Neural crest cell (in vitro differentiated cells): ENCODE measurements around the gene CYREN. TPM values are rescaled to one million over a fixed set of nuclear protein-coding genes. Genes with fewer than 3 reads are reported as not detected.
A peak's percentile ranks its signal among the peaks of the same experiment; 100 is the strongest.

ENCODE experiments used
- DNase-seq: peaks from one replicate; pipeline ENCODE4 v3.0.0; 2021; ENCODE audit warnings: low read depth, mixed read lengths, low spot score
- H3K27ac Mint-ChIP-seq: one replicate; pipeline ENCODE4 v1.8.0; 2021; ENCODE audit warnings: mild to moderate bottlenecking, mixed read lengths; ENCODE audit not compliant: unreplicated experiment
- H3K27me3 Mint-ChIP-seq: 2 replicates; pipeline ENCODE4 v1.8.0; 2021; ENCODE audit warnings: low read depth, mild to moderate bottlenecking, mixed read lengths
- H3K36me3 Mint-ChIP-seq: 2 replicates; pipeline ENCODE4 v1.8.0; 2021; ENCODE audit warnings: low read depth, mild to moderate bottlenecking, mixed read lengths
- H3K4me1 Mint-ChIP-seq: 2 replicates; pipeline ENCODE4 v1.8.0; 2021; ENCODE audit warnings: mixed read lengths
- H3K4me3 Mint-ChIP-seq: one replicate; pipeline ENCODE4 v1.8.0; 2021; ENCODE audit warnings: mild to moderate bottlenecking, mixed read lengths
- H3K9me3 Mint-ChIP-seq: 2 replicates; pipeline ENCODE4 v1.8.0; 2021; ENCODE audit warnings: mixed read lengths
- CTCF ChIP-seq: fragments of 200-600 bp; sonication (generic); conservative IDR thresholded peaks from 2 replicates; pipeline ENCODE4 v1.5.0; 2021; ENCODE audit warnings: antibody characterized with exemption, mild to moderate bottlenecking
- total RNA-seq: library from RNA; stranded (reverse); gene quantifications from 2 replicates; pipeline ENCODE4 v1.2.1, GENCODE V29; 2021

CYREN gene
- total RNA-seq, 1 donor from 2014 or later: 75.5 TPM

- Mint-ChIP-seq H3K9me3 (peaks cover 2% of the 10 kb centered on the region), H3K27ac (no peak overlapping the region), H3K36me3 (peaks cover 30% of the 10 kb centered on the region), H3K4me1 (peaks cover 42% of the 10 kb centered on the region), H3K27me3 (no peaks in the 10 kb centered on the region), H3K4me3 (peak overlapping the region; percentile 92)
- DNase-seq: no peak
- no peak for TF ChIP-seq CTCF
Observed at GRCh38 chr7:135168489-135169140, 1.9 kb downstream of the CYREN start.

GRCh38 chr7:135168001-135168400 is 2.5 kb downstream of the CYREN start:
- H3K4me3 Mint-ChIP-seq: peak overlapping the region; percentile 92
- H3K36me3 Mint-ChIP-seq: peaks cover 31% of the 10 kb centered on the region
- H3K4me1 Mint-ChIP-seq: peaks cover 42% of the 10 kb centered on the region
- no peak overlapping the region for H3K27ac Mint-ChIP-seq
- no peak for DNase-seq
- H3K27me3 Mint-ChIP-seq: no peaks in the 10 kb centered on the region
- H3K9me3 Mint-ChIP-seq: peaks cover 2% of the 10 kb centered on the region
- no peak for TF ChIP-seq CTCF

- DNase-seq: no peak
- TF ChIP-seq CTCF: no peak
- H3K4me3 Mint-ChIP-seq: peak overlapping the region; percentile 73
- H3K36me3 Mint-ChIP-seq: peaks cover 37% of the 10 kb centered on the region
- H3K4me1 Mint-ChIP-seq: peaks cover 42% of the 10 kb centered on the region
- no peaks in the 10 kb centered on the region for H3K27me3 Mint-ChIP-seq
- H3K9me3 Mint-ChIP-seq: peaks cover 2% of the 10 kb centered on the region
- peak overlapping the region; percentile 35 for H3K27ac Mint-ChIP-seq
Observed at GRCh38 chr7:135167365-135167917, 3.1 kb downstream of the CYREN start.

- peaks cover 47% of the 10 kb centered on the region for H3K36me3 Mint-ChIP-seq
Observed at GRCh38 chr7:135166338-135166990, 4.0 kb downstream of the CYREN start.

GRCh38 chr7:135165862-135166261 is 4.6 kb downstream of the CYREN start:
- TF ChIP-seq CTCF: no peak
- H3K36me3 Mint-ChIP-seq: peaks cover 53% of the 10 kb centered on the region
- no peak for DNase-seq
- H3K4me3 Mint-ChIP-seq: peak overlapping the region; percentile 51
- no peak overlapping the region for H3K27ac Mint-ChIP-seq
- no peaks in the 10 kb centered on the region for H3K27me3 Mint-ChIP-seq
- H3K4me1 Mint-ChIP-seq: peaks cover 40% of the 10 kb centered on the region
- H3K9me3 Mint-ChIP-seq: peaks cover 10% of the 10 kb centered on the region

More at GRCh38 chr7:135166338-135166990, 4.0 kb downstream of the CYREN start:
- peaks cover 8% of the 10 kb centered on the region for H3K9me3 Mint-ChIP-seq
- no peak for DNase-seq
- H3K4me3 Mint-ChIP-seq: peak overlapping the region; percentile 67
- peaks cover 38% of the 10 kb centered on the region for H3K4me1 Mint-ChIP-seq
- H3K27ac Mint-ChIP-seq: no peak overlapping the region
- no peaks in the 10 kb centered on the region for H3K27me3 Mint-ChIP-seq
- no peak for TF ChIP-seq CTCF
